Activated T-cell treated with anti-CD3 and anti-CD28 coated beads, Interleukin-2, amount 50 U/mL, for 72 hours (primary cell): ENCODE results near the gene SLC11A1. TPM values are rescaled to one million over a fixed set of nuclear protein-coding genes. Genes with fewer than 3 reads are reported as not detected.

ENCODE experiments used
- ATAC-seq, 2 donors: fragments of 150-1000 bp; cut with Tn5 transposase; replicated peaks in 1 of 2; 2 replicates each; pipeline ENCODE4 v1.10.0; 2021; ENCODE audit warnings: moderate library complexity in 2 of 2, mild to moderate bottlenecking in 1 of 2
- DNase-seq, 2 donors: peaks; one replicate each; pipeline ENCODE4 v3.0.0; 2021 to 2022; ENCODE audit warnings: mixed read lengths in 1 of 2
- H3K27ac Mint-ChIP-seq: one replicate; pipeline ENCODE4 v1.8.0; 2022; ENCODE audit warnings: mild to moderate bottlenecking, moderate library complexity, mixed read lengths
- H3K27me3 Mint-ChIP-seq: one replicate; pipeline ENCODE4 v1.8.0; 2022; ENCODE audit warnings: low read depth, mixed read lengths
- H3K36me3 Mint-ChIP-seq, 2 donors: one replicate each; pipeline ENCODE4 v1.8.0; 2022; ENCODE audit warnings: mixed read lengths in 2 of 2, mild to moderate bottlenecking in 1 of 2; ENCODE audit not compliant: insufficient read depth in 2 of 2
- H3K4me1 Mint-ChIP-seq: one replicate; pipeline ENCODE4 v1.8.0; 2022; ENCODE audit warnings: low read depth, mixed read lengths
- H3K4me3 Mint-ChIP-seq, 2 donors: one replicate each; pipeline ENCODE4 v1.8.0; 2022; ENCODE audit warnings: mild to moderate bottlenecking in 2 of 2, mixed read lengths in 2 of 2, moderate library complexity in 2 of 2
- H3K9me3 Mint-ChIP-seq, 2 donors: one replicate each; pipeline ENCODE4 v1.8.0; 2022; ENCODE audit warnings: mixed read lengths in 2 of 2
- total RNA-seq, 2 donors: library from RNA; stranded (reverse); gene quantifications; one replicate each; pipeline ENCODE4 v1.2.3, GENCODE V29; 2022

The SLC11A1 gene
- total RNA-seq, 2 donors from 2014 or later = 0.19 TPM; not detected in 1

GRCh38 chr2:218354850-218355443 lies 27.1 kb upstream of the SLC11A1 start:
- Mint-ChIP-seq H3K36me3 (peaks cover 4 to 9% of the 10 kb centered on the region in 2 donors), H3K27ac (no peak overlapping the region), H3K4me3 (no peak overlapping the region), H3K27me3 (no peaks in the 10 kb centered on the region), H3K4me1 (no peaks in the 10 kb centered on the region), H3K9me3 (peaks cover 4% of the 10 kb centered on the region in 2 donors)
- no peak for DNase-seq
- ATAC-seq = no peak

- peak overlapping the region in 1 of 2 donors; percentile 24 for H3K4me3 Mint-ChIP-seq
- ATAC-seq (no peak), DNase-seq (no peak)
- no peaks in the 10 kb centered on the region for H3K9me3 Mint-ChIP-seq
- H3K27me3 Mint-ChIP-seq = no peaks in the 10 kb centered on the region
- no peak overlapping the region for H3K27ac Mint-ChIP-seq
- no peaks in the 10 kb centered on the region for H3K36me3 Mint-ChIP-seq
- H3K4me1 Mint-ChIP-seq = no peaks in the 10 kb centered on the region
Observed at GRCh38 chr2:218357236-218358177, 24.6 kb upstream of the SLC11A1 start.

GRCh38 chr2:218360453-218360852 lies 21.6 kb upstream of the SLC11A1 start:
- DNase-seq (no peak), ATAC-seq (no peak)
- no peak overlapping the region for H3K27ac Mint-ChIP-seq
- no peaks in the 10 kb centered on the region for H3K36me3 Mint-ChIP-seq
- no peaks in the 10 kb centered on the region for H3K9me3 Mint-ChIP-seq
- no peaks in the 10 kb centered on the region for H3K4me1 Mint-ChIP-seq
- no peaks in the 10 kb centered on the region for H3K27me3 Mint-ChIP-seq
- H3K4me3 Mint-ChIP-seq = no peak overlapping the region

GRCh38 chr2:218362606-218363005 lies 19.5 kb upstream of the SLC11A1 start:
- Mint-ChIP-seq H3K36me3 (no peaks in the 10 kb centered on the region), H3K27me3 (no peaks in the 10 kb centered on the region), H3K4me3 (no peak overlapping the region), H3K9me3 (no peaks in the 10 kb centered on the region), H3K27ac (no peak overlapping the region), H3K4me1 (peaks cover 6% of the 10 kb centered on the region)
- DNase-seq (no peak), ATAC-seq (no peak)

GRCh38 chr2:218363736-218364135 lies 18.3 kb upstream of the SLC11A1 start:
- peaks cover 17% of the 10 kb centered on the region for H3K4me1 Mint-ChIP-seq
- ATAC-seq (no peak), DNase-seq (no peak)
- no peaks in the 10 kb centered on the region for H3K27me3 Mint-ChIP-seq
- H3K9me3 Mint-ChIP-seq = no peaks in the 10 kb centered on the region
- no peak overlapping the region for H3K4me3 Mint-ChIP-seq
- H3K27ac Mint-ChIP-seq = no peak overlapping the region
- no peaks in the 10 kb centered on the region for H3K36me3 Mint-ChIP-seq

GRCh38 chr2:218364196-218364595 lies 17.9 kb upstream of the SLC11A1 start:
- H3K4me3 Mint-ChIP-seq = no peak overlapping the region

GRCh38 chr2:218366621-218367414 lies 15.3 kb upstream of the SLC11A1 start:
- Mint-ChIP-seq H3K4me1 (peaks cover 25% of the 10 kb centered on the region), H3K4me3 (peak overlapping the region; percentile 84 to 85), H3K27me3 (no peaks in the 10 kb centered on the region), H3K27ac (no peak overlapping the region), H3K36me3 (no peaks in the 10 kb centered on the region), H3K9me3 (no peaks in the 10 kb centered on the region)
- ATAC-seq (no peak), DNase-seq (no peak)

More at GRCh38 chr2:218364196-218364595, 17.9 kb upstream of the SLC11A1 start:
- DNase-seq = no peak
- H3K27me3 Mint-ChIP-seq = no peaks in the 10 kb centered on the region
- H3K9me3 Mint-ChIP-seq = no peaks in the 10 kb centered on the region
- no peak for ATAC-seq
- peaks cover 17% of the 10 kb centered on the region for H3K4me1 Mint-ChIP-seq
- no peaks in the 10 kb centered on the region for H3K36me3 Mint-ChIP-seq
- no peak overlapping the region for H3K27ac Mint-ChIP-seq

- peak; percentile 98 to 99 for ATAC-seq
- Mint-ChIP-seq H3K9me3 (no peaks in the 10 kb centered on the region), H3K4me1 (peaks cover 25% of the 10 kb centered on the region), H3K27me3 (no peaks in the 10 kb centered on the region), H3K36me3 (no peaks in the 10 kb centered on the region), H3K27ac (peak overlapping the region; percentile 54), H3K4me3 (peak overlapping the region; percentile 84 to 85)
- DNase-seq = peak; percentile 82 to 84
Observed at GRCh38 chr2:218367415-218368149, 14.5 kb upstream of the SLC11A1 start.

GRCh38 chr2:218368150-218368528 lies 13.9 kb upstream of the SLC11A1 start:
- H3K9me3 Mint-ChIP-seq = no peaks in the 10 kb centered on the region

GRCh38 chr2:218368621-218369153 lies 13.4 kb upstream of the SLC11A1 start:
- Mint-ChIP-seq H3K27ac (no peak overlapping the region), H3K4me1 (peaks cover 25% of the 10 kb centered on the region), H3K27me3 (no peaks in the 10 kb centered on the region), H3K4me3 (peak overlapping the region; percentile 13 to 84), H3K36me3 (no peaks in the 10 kb centered on the region), H3K9me3 (no peaks in the 10 kb centered on the region)
- ATAC-seq (no peak), DNase-seq (no peak)

More at GRCh38 chr2:218368150-218368528, 13.9 kb upstream of the SLC11A1 start:
- Mint-ChIP-seq H3K36me3 (no peaks in the 10 kb centered on the region), H3K27ac (peak overlapping the region; percentile 54), H3K27me3 (no peaks in the 10 kb centered on the region), H3K4me3 (peak overlapping the region; percentile 84 to 85), H3K4me1 (peaks cover 25% of the 10 kb centered on the region)
- DNase-seq = no peak
- ATAC-seq = no peak

GRCh38 chr2:218369330-218369729 lies 12.7 kb upstream of the SLC11A1 start:
- ATAC-seq = no peak
- Mint-ChIP-seq H3K36me3 (no peaks in the 10 kb centered on the region), H3K9me3 (no peaks in the 10 kb centered on the region), H3K27ac (no peak overlapping the region), H3K27me3 (no peaks in the 10 kb centered on the region), H3K4me3 (no peak overlapping the region), H3K4me1 (peaks cover 25% of the 10 kb centered on the region)
- no peak for DNase-seq

- Mint-ChIP-seq H3K9me3 (no peaks in the 10 kb centered on the region), H3K27ac (no peak overlapping the region), H3K4me3 (no peak overlapping the region), H3K27me3 (no peaks in the 10 kb centered on the region), H3K4me1 (peaks cover 25% of the 10 kb centered on the region), H3K36me3 (no peaks in the 10 kb centered on the region)
- no peak for ATAC-seq
- no peak for DNase-seq
Observed at GRCh38 chr2:218370410-218371063, 11.5 kb upstream of the SLC11A1 start.
